ENCODE measurements around the gene CBX5. TPM values are rescaled to one million over a fixed set of nuclear protein-coding genes. Genes with fewer than 3 reads are reported as not detected.

Gene CBX5
- total and polyA plus RNA-seq, 9 of the 15 experiments (the other 6 are each of a cell fraction or from before 2014, with no cell fraction given): 32.6 to 102 (median 59.2) TPM

GRCh38 chr12:54207539-54208294, 72.2 kb downstream of the CBX5 start (continued):
- TF ChIP-seq FOSL1 (tag; conservative IDR thresholded peaks at IDR 0.05) (no peak), NUFIP1 (IDR thresholded peaks at IDR 0.05; ENCODE audit: partially characterized antibody) (no peak), SMAD4 (CRISPR knock-in tag; conservative IDR thresholded peaks at IDR 0.05) (no peak), ETS1 (conservative IDR thresholded peaks at IDR 0.05; ENCODE audit: control insufficient read depth, low read depth, low read length) (no peak), AFF4 (CRISPR knock-in tag; IDR thresholded peaks at IDR 0.05) (no peak), SIN3B (IDR thresholded peaks at IDR 0.05; ENCODE audit: low read depth) (no peak), STAG1 (CRISPR knock-in tag; IDR thresholded peaks at IDR 0.05; ENCODE audit: borderline replicate concordance) (peak; percentile 91), IRF9 (tag; IDR thresholded peaks at IDR 0.05) (no peak), ATF2 (CRISPR knock-in tag; IDR thresholded peaks at IDR 0.05) (no peak), MCM3 (IDR thresholded peaks at IDR 0.05) (no peak), COPS2 (conservative IDR thresholded peaks at IDR 0.05) (no peak), HBP1 (CRISPR knock-in tag; IDR thresholded peaks at IDR 0.05) (no peak), ZNF589 (CRISPR knock-in tag; IDR thresholded peaks at IDR 0.05; ENCODE audit: low read depth) (no peak), TFAP4 (CRISPR knock-in tag; IDR thresholded peaks at IDR 0.05; ENCODE audit: borderline replicate concordance) (peak; percentile 83), CREM (IDR thresholded peaks at IDR 0.05; ENCODE audit: low read depth) (no peak), POLR2H (tag; IDR thresholded peaks at IDR 0.05; ENCODE audit: low read depth) (no peak)
